Measurements from ENCODE around the gene OR10J4.
"Not testable (repeated sequence)": the region's sequence is repeated elsewhere in the genome, so short reads cannot be mapped to it uniquely, and the experiment has no call there.

The OR10J4 gene

DNA sequence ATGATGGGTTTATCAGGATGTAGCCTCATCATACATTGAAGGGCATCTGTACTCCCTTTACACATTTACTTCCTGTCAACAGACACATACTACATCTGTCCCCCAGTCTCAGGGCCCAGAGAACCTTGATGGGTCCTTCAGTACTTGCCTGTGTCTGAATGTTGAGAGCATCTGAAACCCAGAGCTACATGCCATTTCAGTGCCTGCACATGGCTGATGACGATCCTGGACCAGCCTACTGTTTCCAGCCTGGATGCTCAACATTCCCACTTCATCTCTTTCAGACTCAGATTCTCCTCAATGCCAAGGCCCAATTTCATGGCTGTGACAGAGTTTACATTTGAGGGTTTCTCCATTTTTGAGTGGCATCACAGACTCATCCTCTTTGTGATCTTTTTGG, at the start of gene OR10J4:
OR10J4 (plus strand) TSS at position 301 of the 400 bp plus-strand sequence.
- no peak for DNase-seq (ENCODE audit: low read depth)

GRCh38 chr1:159406821-159407220, 25.2 kb upstream of the OR10J4 start:
- DNase-seq (ENCODE audit: low read depth) = no peak

- no peak for DNase-seq (ENCODE audit: low read depth)
Observed at GRCh38 chr1:159408862-159409400, 23.1 kb upstream of the OR10J4 start.

DNA sequence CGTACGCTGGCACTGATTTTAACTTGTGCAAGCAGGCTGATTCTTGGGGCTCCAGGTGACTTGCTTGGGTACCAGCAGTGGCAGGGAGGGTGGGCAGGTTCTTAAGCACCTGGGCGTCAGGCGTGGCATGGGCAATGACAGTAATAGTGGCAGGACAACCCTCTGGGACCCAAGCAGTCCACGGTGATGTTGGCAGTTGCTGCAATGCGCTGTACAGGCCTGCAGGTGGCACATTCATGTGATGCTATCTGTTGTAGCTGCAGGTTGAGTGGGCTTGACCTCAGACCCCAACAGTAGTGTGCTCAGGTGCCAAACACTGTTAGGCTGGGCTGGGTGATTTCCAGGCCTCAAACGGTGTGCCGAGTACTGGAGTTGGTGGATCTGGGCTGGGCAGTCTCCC, 10.2 kb upstream of the OR10J4 start:
- DNase-seq (ENCODE audit: low read depth) = no peak

DNA sequence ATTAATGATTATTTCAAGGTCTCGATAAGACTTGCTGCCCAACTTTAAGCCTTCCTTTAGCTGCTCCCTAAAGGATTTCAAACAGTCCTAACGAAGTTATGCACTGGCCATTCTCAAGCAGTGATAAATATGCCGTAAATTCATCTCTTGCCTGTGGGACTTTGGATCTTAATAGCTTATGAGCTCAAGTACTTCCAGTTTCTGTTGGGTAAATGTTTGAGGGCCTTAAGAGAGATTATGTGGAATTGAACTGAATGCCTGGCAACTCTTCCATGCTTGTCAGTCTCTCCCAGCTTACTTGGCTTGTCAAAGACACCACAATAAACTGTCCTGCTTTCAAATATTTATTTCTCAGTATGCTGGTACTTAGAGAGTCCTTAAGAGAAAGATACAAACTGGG, 3.5 kb upstream of the OR10J4 start:
- no peak for DNase-seq (ENCODE audit: low read depth)

GRCh38 chr1:159429074-159429861, 2.7 kb upstream of the OR10J4 start:
- peak; percentile 88 for DNase-seq (ENCODE audit: low read depth)

DNA sequence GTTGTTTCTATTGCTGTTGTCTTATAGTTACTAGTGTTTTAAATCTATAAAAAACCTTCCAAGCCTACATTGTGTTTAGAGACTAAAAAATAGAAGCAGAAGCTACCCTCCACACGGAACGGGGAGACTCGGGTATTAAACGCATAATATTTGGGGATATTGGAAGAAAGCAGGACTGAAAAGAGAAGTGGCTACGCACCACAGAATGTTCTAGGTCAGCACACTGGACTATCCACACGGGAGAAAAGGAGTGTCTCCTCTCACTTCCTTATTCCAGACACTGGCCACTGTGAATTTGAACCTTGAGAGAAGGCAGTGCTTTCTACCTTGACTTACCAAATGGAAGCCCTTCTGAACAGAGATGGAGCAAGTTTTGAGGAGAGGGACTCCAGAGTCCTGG, 1.0 kb upstream of the OR10J4 start:
- DNase-seq (ENCODE audit: low read depth) = no peak

GRCh38 chr1:159436469-159436868, 4.5 kb downstream of the OR10J4 start:
- DNase-seq (ENCODE audit: low read depth) = no peak

DNA sequence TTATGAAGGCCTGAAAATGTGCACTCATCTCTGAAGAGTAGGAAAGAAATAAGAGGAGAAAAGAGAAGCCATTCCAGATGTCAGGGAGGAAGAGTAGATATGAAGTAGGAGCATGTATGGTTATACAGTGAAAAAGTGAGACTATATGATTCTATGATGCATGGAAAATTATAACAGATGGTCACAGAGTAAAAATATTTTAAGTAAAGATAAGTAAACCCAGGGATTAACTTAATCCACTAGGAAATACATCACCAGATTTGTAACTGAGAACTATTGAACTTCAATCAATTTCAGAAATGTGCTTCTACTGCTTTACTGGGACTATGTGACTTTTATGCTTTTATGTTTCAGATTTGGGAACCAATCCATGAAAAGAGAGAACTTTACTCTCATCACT, 7.4 kb downstream of the OR10J4 start, which contains the start of gene OR10J1:
OR10J1 (plus strand) TSS at position 301 of the 400 bp plus-strand sequence; CDS start at position 371, 70 bp downstream.
- no peak for DNase-seq (ENCODE audit: low read depth)

- DNase-seq (ENCODE audit: low read depth) = no peak
Observed at GRCh38 chr1:159441360-159441759, 9.4 kb downstream of the OR10J4 start.

GRCh38 chr1:159442428-159442827, 10.4 kb downstream of the OR10J4 start:
- DNase-seq (ENCODE audit: low read depth) = no peak

GRCh38 chr1:159443066-159443750, 11.2 kb downstream of the OR10J4 start:
- no peak for DNase-seq (ENCODE audit: low read depth)

- no peak for DNase-seq (ENCODE audit: low read depth)
Observed at GRCh38 chr1:159444511-159444910, 12.5 kb downstream of the OR10J4 start.

DNA sequence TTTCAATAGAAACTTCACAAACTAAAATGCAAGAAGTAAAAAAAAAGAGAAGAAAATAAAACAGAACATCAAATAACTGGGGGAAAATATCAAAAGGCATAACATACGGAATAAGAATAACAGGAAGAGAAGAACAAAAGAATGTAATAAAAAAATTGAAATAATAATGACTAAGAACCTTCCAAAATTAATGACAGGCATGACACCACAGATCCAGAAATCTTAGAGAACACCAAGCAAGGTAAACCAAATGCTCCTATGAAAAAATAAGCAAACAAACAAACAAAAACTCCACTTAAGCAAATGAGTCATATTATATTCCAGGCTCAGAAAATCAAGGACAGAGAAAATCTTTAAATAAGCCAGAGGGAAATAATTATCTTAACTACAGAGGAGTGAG, 16.2 kb downstream of the OR10J4 start:
- no peak for DNase-seq (ENCODE audit: low read depth)

DNA sequence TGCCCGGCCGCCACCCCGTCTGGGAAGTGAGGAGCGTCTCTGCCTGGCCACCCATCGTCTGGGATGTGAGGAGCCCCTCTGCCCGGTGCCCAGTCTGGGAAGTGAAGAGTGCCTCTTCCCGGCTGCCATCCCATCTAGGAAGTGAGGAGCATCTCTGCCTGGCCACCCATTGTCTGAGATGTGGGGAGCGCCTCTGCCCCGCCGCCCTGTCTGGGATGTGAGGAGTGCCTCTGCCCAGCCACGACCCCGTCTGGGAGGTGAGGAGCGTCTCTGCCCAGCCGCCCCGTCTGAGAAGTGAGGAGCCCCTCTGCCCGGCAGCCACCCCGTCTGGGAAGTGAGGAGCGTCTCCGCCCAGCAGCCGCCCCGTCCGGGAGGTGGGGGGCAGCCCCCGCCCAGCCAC, 17.6 kb downstream of the OR10J4 start:
- DNase-seq (ENCODE audit: low read depth) = not testable (repeated sequence)

GRCh38 chr1:159459551-159459950, 27.5 kb downstream of the OR10J4 start:
- no peak for DNase-seq (ENCODE audit: low read depth)

DNA sequence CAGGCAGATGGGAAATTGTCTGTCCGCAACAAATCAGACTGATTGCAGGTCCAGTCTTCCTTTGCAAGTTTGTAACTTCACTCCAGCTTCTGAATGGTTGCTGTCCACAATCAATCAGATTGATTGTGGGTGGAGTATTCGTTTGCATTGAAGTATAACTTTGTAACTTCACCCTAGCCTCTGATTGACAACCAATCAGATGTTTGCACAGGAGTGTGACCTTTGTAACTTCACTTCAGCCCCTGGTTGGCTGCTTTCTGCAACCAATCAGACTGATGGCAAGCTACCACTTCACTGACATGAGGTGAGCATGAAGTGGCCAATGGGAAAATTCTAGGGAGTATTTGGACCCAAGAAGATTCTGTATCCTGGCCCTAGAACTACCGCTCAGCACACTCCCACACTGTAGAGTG, 33.2 kb downstream of the OR10J4 start:
- no peak for DNase-seq (ENCODE audit: low read depth)

- no peak for DNase-seq (ENCODE audit: low read depth)
Observed at GRCh38 chr1:159468321-159468720, 36.3 kb downstream of the OR10J4 start.

DNA sequence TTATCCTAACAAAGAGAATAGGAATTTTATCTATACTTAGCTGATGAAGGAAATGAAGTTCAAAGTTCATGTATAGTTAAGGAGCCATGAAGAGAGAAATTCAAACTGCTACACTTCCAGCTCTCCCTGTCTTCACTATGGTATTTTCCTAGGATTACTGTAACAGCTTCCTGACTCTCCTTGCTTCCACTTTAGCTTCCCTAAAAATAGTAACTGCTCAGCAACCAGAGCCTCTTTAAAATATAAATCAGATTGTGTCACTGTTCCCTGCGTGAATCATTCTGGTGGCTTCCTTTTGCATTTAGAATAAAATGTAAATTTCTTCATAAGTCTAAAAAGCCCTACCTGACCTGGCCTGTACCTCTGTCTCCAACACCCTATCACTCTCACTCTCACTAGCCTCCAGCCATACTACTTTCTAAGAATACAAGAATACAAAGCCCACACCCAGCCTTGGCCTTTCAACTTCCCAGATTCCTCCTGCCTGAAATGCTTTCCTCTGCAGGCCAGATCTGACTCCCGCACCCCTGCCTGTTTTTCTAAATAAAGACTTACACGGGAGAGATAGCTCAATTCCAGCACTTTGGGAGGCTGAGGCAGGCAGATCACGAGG, 38.0 kb downstream of the OR10J4 start:
- no peak for DNase-seq (ENCODE audit: low read depth)

DNA sequence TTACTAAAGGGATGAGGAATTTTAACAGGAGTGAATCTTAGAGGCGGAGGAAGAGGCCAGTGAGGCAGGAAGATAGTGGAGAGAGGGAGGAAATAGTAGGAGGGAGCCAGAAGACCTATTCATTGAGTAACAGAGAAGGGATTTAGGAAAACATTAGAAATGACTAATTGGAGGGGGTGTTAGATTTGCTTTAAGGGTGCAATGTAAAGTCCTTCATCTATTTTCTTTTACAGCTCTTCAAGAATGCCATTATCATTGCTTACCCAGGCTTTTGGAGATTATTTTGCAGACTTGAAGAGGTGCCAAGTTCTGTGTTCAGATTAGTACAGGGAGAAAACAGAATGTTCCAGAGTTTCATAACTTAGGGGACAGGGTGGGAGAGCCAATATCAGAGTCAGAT, 41.3 kb downstream of the OR10J4 start:
- peak; percentile 4 for DNase-seq (ENCODE audit: low read depth)

DNA sequence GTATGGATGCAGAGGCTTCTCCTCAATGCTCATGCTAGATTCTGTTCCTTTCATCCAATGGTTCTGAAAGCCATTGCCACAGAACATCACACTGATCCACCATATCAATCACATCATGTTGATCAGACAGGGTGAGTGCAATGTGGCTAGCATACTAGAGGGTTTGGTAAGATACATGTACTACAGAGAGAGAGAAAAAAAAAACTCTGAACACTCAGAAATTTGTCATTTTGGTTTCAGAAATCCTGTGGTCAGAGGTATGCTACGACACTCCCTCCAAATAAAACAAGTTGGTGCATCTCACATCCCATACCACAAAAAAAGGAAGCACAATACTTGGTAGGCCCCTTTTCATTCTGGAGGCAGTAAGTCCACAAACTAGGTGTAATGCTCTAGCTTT, 42.9 kb downstream of the OR10J4 start:
- no peak for DNase-seq (ENCODE audit: low read depth)

Measured in non-pigmented ciliary epithelial cell (primary cell).